ENCODE results near the gene SOX6. TPM values are rescaled to one million over a fixed set of nuclear protein-coding genes. Genes with fewer than 3 reads are reported as not detected.
"Not testable (repeated sequence)": the region's sequence is repeated elsewhere in the genome, so short reads cannot be mapped to it uniquely, and the experiment has no call there.

The SOX6 gene
- total RNA-seq, 1 donor from 2014 or later = 36.1 TPM

DNA sequence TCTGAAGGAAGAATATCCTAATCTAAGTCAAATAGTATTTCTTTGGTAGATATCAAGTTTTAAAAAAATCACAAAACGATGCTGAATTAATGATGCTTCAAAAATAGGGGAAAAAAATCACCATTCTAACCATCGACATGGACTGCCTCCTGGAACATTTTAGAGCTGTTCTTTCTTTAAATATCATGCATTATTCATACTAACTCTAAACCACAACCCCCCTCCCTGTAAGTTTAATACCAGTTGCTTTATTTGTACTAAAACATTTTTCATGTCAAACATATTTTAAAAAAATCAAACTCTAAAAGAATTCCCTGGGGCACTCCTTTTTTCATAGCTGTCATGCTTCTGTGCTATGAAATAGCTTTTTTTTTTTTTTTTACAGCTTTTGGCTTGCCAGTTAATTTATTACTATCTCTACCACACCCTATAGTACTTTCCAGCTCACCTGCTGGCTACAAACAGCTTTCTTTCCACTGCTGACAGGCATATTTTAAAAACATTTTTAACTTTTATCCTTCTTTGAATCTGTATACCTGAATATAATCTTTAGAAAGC lies 256.9 kb downstream of the SOX6 start:
- DNase-seq (ENCODE audit: low spot score) = no peak

DNA sequence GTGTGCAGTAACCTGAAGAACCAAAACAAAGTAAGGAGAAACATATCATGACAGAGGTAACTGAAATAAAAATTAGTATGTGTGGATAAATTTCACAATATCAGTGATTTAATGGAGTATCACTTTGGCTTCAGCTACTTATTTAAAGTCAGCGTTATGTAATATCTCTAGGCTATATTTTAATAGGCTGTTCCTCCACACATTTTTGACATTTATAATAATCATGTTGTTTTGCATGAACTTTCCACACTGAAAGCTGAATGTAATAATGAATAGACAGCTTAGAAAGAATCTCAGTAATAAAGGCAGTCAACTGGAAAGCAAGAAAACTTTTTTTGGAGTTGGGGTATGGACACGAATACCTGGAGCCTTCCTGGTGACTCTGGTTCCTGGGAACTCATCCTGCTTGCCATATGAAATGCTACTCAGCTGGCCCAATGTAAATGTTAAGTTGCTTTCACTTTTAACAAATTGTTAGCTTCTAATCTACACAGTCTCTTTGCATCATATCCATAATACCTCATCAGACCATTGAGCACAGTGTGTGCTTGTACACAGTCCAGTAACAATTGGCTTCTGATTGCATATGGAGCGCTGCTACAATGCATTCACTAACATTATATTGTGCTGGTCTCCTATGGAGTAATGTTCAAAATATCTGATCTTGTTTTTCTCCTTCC lies 257.7 kb downstream of the SOX6 start:
- DNase-seq (ENCODE audit: low spot score) = no peak

DNA sequence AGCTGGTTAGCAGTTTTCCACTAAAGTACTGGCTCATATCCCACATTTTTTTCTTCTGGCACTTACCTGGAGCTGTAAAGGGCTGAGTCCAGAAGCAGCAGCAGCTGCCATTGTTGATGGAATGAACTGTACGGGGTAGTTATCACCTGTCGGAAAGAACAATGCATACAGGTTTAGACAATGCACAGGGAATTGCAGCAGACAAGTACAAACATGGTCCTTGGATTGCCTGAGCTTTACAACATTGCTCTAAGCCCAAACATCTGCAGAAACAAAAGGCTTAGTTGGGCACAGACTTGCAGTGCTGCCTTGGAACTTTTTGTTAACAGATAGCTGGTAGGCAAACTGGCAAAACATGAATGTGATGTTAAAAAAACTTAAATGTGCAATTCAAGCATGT lies 258.8 kb downstream of the SOX6 start:
- DNase-seq (ENCODE audit: low spot score) = no peak

DNA sequence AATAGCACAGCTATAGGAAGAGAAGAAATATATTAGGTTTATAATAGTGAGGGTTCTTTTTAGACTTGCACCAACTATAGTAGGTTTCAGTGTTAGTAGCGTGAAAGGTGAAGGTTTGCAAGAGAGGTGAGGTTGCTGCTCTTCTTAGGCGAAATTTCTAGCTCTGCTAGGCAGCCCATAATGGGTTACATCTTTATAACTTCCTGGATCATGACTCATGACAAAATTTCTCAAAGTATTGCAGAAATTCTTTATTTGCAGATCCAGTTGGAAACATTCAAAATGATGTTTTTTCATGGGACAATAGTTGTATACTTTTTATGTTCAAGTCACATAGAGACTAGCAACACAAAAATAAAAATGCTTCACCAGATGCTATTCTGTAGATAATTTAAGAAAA lies 260.0 kb downstream of the SOX6 start:
- no peak for DNase-seq (ENCODE audit: low spot score)

DNA sequence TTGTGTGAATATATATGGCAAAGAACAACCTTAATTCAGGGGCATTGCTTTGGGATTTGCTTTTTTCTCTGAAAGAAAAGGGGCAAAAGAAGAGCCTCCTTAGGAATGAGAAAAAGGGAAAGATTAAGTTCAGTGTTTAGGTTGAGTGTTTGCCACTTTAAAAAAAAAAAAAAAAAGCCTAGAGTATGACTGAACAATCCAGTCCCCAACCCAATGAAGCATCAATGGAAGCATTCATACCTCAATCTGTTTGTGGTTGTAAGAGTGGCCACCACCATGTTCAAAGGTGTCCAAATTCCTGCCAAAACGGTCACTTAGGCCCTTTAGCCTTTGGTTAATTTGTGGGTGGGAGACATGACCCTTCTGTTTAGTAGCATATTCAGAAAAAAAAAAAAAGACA lies 260.6 kb downstream of the SOX6 start:
- DNase-seq (ENCODE audit: low spot score) = no peak

DNA sequence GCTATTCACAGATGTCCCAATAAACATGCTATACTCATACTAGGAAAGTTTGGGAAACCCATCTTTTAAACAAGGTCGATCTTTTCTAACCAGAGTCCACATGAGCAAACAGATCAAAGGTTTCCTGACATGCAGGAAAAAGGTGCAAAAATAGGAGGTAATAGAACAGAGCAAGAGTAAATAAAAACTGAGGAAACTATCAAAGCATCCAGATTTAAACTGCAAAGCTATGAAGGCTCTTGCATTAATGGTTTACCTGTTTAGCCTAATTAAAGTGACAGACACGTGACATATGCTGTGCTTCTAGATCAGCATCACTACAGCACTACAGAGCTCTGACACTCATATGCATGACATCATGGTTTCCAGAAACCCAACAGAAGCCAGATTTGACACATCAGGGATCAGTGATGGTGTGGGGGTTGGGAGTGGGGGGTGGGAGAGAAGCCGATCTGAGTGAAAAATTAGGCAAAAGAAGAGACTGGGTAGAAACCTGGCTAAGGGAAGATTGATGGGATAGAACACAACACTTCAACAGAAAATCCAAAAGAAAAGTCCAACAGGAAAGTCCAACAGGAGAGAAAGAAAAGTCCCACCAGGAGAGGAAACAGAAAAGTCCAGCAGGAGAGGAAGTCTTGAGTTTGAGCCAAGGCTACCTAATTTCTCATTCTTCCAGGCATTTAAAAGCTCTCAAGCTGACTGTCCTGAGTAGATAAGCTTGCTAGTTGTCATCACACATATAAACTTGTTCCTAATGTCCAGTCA lies 262.3 kb downstream of the SOX6 start:
- no peak for DNase-seq (ENCODE audit: low spot score)

DNA sequence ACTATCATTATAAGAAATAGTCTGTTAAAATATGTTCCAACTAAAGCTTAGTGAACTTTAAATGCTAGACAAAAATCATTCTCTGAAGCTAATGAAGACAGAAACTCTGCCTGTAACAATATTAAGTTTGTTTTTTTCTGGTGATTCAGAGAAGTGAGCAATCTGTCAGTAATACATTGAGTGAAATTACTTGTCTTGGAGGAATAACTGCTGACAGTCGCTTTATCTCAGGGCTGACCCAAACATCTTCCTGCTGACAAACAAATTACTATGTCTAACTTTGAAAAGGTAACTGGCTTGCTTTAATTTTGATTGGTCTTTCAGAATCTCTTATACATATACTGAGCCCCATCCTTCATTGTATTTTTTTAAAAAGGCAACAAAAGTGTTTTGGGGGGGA lies 264.5 kb downstream of the SOX6 start:
- no peak for DNase-seq (ENCODE audit: low spot score)

DNA sequence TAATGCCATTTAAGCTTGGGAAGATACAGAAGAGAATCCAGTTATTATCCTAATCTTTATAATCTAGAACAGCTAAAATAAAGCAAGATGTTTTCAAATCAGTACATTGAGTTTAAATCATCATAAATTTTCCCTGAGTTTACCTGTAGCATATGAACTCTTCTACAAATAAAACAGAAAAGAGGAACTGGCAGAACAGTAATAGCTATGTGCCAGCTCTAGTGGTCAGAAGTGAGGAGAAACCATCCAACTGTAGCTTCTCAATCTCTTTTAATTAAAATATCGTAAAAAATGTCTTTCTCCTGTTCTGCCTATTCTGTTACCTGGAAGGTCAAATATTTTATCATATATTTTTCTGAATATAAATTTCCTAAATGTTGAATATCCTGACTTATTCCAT lies 266.9 kb downstream of the SOX6 start:
- no peak for DNase-seq (ENCODE audit: low spot score)

DNA sequence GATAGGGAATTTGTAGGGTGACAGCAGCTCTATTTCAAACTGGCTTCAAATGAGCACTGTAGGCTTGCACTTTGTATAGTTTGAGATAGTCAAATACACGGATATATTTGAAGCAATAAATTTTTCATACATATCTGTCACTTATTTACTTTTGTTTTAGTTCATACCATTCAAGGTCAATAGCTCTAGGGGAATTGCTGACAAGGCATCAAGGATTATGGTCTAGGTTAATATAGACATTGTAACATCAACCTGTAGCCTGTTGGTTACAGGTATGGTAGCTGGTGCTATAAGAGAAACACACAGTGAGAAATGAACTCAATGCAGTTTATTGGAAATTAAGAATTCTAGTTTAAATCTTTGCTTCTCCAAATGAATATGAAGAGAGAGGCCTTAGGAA lies 267.6 kb downstream of the SOX6 start:
- DNase-seq (ENCODE audit: low spot score) = no peak

DNA sequence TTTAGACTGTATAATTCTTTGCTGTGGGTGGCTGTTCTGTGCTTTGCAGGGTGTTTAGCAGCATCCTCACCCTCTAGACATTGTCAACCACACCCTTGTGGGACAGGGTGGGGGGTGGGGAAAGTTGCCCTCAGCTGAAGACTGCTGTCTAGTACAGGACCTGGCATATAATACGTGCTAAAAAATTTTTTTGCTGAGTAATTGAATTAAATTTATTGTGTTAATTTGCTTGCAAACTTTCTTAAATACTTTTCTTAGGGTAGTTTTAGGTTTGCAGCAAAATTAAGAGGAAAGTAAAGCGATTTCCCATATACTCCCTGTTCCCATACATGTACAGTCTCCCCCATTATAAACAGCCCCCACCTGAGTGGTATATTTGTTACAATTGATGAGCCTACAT lies 268.5 kb downstream of the SOX6 start:
- DNase-seq (ENCODE audit: low spot score) = no peak

DNA sequence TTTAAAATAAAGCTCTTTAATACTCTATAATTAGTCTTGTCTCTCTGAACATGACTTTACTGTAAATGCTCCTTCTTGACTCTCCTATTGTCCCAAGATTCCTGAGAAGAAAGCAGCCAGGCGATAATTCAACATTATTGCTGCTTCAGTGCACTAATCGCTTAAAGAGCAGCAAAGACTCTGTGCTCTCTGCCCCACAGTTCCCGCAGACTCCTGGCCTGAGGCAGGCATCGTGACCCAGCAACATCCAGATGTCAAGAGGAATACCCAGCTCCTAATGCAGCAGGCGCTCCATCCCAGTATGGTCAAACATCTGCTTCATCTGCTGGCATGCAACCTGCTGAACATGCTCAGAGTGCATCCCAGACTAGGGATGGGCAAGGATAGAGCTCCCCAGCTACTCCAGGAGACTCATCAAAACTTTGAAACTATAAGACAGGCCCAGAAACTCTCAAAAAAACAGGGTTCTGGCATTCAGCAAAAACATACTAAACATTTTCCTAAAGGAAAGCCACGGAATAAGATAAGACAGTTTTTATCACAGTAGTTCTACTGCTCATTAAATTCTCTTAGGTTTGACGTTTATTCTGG lies 270.0 kb downstream of the SOX6 start:
- DNase-seq (ENCODE audit: low spot score) = no peak

DNA sequence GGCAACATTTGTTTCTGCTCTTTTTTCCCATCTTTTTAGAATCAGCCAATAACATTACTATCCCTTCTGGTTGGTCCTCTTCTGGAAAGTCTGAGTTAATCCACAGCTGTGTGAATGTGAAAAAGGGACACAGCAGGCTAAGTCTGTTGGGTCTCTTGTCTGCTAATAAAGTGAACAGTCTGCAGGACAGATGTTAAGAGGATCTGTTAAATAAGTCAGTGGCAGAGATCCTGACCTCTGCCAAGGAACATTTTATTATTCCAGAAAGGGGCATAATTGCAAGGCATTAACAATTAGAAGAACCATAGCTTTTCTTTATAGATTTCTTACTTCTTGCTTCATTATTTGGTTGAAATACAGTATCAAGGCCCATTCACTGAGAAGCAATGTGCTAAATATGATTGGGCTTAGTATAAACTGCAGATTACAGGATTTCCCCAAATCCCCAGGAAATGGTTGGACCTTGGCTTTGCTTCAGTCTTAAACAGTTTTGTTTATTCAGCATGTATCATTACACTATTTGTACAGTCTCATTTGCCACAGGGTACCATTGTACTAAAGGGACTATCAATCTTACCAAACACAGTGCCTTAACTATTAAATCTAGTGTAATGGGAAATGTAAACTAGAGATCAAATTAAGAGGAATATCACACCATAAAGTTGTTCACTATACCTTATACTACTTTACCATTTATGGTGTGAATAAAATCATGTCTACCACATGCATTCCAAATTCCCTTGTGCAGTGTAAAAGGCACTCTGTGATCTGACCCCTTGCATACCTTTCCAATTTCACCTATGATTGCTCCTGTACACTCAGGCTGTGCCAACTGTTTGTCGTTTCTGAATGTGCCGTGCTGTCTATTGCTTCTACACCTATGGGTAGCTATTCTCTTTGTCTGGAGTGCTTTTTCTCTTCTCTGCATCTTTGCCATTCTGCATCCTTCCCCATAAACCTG lies 274.0 kb downstream of the SOX6 start:
- DNase-seq (ENCODE audit: low spot score) = no peak

DNA sequence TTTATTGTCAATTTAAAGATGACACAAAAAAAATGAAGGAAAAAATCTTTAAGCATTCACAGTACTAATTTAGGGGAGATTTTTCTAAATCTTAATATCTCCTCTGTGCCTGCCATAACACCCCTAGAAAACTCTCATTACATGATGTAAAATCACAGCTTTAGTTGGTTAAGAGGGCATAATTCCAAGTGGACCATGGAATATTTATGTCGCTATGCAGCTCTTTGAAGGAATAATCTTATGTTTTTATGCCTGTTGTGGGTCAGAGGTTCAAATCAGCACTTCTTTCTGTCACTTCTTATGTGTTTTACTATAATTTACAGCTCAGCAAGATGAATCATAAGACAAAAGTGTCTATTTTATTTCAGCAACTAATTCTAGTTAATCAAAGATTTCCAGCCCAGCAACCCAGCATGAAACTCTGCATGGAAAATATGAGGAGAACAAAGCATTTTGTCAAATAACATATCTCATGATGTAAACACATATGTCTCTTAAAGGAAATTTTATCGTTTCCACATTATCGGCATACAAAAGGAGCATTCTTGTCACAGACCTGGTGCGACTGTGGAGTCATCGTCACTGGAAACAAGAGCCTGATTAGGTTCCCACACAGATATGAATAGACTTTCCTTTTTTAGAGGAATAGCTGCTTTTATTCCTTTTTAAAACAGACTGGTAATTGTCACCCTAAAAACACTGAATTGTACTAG lies 274.8 kb downstream of the SOX6 start:
- no peak for DNase-seq (ENCODE audit: low spot score)

DNA sequence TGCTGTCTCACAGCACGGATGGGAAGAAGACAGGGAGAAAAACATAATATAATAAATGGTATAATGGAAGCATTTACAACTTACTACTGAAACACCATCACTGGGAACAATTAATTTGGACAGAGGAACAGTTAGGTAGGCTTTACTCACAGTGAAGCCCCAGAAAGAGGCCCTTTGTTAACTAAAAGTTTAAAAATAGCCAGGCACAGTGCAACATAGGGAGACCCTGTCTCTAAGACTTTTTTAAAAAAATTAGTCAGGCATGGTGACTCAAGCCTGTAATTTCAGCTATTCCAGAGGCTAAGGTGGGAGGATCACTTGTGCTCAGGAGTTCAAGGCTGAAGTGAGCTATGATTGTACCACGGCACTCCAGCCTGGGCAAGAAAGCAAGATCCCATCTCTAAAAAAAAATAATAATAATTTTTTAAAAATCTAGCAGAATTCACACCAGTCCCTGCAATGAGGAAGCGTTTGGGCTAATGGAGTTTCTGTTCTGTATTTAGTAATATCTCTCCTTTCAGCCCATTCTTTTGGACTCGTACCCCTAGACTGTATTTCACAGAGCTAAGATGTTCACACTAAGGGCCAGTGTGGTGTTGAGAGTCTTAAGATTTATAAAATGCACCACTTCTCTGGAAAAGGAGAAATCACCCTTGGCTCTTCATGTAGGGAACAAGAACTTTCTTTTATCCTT lies 275.5 kb downstream of the SOX6 start:
- no peak for DNase-seq (ENCODE audit: low spot score)

DNA sequence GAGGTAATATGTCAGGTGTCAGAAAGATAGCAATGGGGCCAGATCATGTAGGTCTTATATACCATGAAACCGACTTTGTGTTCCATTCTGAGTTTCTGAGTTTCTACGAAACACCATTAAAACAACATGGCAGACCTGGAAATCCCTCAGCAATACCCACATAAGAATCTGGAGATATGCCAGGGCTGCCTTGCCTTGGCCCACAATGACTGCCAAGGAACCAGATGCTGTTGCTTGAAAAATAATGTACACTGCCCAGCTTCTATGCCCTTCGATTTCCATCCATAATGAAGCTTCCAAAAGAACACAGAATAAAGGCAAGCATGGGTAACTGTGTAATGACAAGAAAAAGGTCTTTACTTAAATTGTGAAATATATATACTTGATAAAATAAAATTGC lies 277.4 kb downstream of the SOX6 start:
- DNase-seq (ENCODE audit: low spot score) = no peak

DNA sequence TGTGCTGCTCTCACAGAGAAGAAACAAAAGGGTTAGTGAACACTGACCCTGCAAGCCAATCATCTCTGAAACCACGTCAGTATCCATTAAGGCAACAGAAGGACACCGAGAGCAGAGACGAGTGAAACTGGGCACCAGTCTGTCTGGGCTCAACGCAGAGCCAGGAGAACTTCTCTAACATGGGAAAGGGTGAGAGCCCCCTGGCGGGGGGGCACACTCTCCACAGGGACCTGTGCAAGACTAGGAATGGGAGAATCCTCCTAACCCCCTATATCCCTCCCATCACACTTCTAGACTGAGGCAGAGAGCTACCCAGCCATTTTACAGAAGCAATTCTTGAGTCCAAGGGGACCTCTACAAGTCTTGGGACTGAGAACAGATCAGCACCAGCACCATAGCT lies 285.8 kb downstream of the SOX6 start:
- DNase-seq (ENCODE audit: low spot score) = no peak

DNA sequence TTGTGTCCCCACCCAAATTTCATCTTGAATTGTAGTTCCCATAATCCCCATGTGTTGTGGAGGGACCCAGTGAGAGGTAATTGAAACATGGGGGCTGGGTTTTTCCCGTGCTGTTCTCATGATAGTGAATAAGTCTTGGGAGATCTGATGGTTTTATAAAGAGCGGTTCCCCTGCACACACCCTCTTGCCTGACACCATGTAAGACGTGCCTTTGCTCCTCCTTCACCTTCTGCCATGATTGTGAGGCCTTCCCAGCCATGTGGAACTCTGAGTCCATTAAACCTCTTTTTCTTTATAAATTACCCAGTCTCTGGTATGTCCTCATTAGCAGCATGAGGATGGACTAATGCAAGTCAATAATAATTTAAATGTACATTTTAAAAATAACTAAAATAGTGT lies 289.1 kb downstream of the SOX6 start:
- not testable (repeated sequence) for DNase-seq (ENCODE audit: low spot score)

DNA sequence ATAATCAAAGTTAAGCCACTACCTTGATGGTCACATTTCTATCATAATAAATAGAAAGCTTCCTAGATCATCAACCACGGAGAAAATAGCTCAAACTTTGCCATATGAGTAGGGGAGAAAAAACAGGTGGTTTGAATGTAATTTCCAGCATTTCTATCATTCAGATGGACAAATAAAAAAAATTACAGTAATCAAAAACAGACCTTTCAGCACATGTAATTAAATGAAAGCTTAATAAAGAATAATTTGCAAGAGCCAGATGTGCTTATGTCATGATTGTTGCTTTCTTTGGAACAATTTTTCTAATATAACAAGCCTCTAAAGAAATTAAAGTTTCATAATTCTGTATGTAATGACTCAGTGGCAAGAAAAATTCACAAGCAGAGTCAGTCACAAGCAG lies 297.0 kb downstream of the SOX6 start:
- DNase-seq (ENCODE audit: low spot score) = no peak

DNA sequence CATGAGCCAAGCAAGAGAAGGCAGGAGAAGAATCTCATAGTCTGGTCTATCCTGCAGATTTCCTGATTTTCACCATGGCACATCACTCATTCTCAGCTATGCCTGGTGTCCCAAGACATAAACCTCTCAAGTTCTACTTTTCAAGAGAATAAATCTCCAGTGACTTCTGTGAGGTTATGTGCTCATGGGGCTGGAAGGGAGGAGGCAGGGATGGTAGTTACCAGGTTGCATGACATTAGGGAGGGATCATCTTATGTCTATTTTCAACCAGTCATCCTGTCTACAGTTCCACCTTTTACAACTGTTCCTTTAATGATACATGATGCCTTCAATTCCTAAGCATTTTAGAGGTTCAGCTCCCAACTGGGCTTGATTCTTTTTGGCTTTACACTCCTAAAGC lies 297.7 kb downstream of the SOX6 start:
- DNase-seq (ENCODE audit: low spot score) = no peak

DNA sequence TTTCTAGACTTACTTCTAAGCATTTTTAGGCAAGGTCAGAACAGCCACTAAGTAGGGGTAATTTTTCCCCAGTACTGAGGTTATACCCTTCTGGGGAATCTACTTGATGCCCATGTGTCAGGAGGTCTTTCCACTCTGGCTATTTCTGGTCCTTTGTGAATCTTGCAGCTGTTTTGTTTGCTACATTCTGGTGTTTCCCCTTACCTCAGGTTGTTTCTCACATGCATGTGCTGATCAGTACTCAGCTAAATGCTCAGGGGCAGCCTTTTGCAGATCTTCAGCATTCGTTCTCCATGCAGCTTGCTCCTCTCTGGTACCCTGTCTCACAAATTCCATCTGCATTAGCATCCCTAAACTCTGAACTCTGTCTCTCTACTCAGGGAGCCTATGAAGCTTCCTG lies 303.6 kb downstream of the SOX6 start:
- DNase-seq (ENCODE audit: low spot score) = no peak

DNA sequence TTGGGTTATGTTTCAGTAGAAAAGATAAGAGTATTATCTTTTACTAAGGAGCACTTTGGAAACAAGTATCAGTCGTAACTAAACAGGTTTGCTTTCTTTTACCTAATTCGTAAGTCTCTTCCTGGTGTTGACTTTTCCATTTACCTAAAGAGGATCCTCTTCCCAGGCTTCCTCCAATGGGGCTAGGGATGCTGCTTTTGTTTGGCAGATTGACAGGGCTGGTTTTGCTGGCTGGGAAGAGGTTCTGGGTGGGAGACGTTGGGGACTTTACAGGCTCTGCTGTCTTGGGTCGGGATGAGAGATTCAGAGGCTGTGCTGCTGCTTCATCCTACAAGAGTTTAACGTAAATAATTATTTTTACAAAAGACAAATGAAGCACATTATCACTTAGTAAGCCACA lies 306.7 kb downstream of the SOX6 start:
- no peak for DNase-seq (ENCODE audit: low spot score)

All from mucosa of gallbladder (tissue), 1 donor.